ENCODE data around the gene OXGR1. TPM values are rescaled to one million over a fixed set of nuclear protein-coding genes. Genes with fewer than 3 reads are reported as not detected.

The OXGR1 gene
- polyA plus RNA-seq, 2 of the 4 experiments (the other 2 are of a cell fraction), result not detected

DNA sequence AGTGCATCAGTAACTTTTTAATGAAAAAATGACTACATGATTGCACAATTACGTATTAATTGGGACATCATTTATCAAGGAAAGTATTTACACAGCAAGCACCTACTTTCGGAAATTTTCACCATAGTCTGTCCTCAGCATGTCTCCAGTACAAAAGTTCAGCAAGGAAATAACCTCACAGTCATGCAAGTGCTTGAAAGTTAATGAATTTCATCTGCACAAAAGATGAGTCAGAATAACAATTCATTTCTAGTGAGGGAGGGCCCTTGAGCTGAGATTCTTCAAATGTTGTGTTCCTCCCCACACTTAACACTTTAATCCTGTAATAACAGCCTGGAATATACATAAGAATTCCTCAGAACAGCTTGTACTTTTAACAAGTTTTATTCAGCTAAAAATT is 49.0 kb upstream of the OXGR1 start (continued):
- TF ChIP-seq, protein P1, sequence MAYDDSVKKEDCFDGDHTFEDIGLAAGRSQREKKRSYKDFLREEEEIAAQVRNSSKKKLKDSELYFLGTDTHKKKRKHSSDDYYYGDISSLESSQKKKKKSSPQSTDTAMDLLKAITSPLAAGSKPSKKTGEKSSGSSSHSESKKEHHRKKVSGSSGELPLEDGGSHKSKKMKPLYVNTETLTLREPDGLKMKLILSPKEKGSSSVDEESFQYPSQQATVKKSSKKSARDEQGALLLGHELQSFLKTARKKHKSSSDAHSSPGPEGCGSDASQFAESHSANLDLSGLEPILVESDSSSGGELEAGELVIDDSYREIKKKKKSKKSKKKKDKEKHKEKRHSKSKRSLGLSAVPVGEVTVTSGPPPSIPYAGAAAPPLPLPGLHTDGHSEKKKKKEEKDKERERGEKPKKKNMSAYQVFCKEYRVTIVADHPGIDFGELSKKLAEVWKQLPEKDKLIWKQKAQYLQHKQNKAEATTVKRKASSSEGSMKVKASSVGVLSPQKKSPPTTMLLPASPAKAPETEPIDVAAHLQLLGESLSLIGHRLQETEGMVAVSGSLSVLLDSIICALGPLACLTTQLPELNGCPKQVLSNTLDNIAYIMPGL (CRISPR knock-in tag; IDR thresholded peaks at IDR 0.05; ENCODE audit: borderline replicate concordance), result no peak
- TF ChIP-seq RCOR1 (IDR thresholded peaks at IDR 0.05; ENCODE audit: low read depth, low read length), result no peak
- TF ChIP-seq EHMT2 (IDR thresholded peaks at IDR 0.05; ENCODE audit: low read depth), result no peak

DNA sequence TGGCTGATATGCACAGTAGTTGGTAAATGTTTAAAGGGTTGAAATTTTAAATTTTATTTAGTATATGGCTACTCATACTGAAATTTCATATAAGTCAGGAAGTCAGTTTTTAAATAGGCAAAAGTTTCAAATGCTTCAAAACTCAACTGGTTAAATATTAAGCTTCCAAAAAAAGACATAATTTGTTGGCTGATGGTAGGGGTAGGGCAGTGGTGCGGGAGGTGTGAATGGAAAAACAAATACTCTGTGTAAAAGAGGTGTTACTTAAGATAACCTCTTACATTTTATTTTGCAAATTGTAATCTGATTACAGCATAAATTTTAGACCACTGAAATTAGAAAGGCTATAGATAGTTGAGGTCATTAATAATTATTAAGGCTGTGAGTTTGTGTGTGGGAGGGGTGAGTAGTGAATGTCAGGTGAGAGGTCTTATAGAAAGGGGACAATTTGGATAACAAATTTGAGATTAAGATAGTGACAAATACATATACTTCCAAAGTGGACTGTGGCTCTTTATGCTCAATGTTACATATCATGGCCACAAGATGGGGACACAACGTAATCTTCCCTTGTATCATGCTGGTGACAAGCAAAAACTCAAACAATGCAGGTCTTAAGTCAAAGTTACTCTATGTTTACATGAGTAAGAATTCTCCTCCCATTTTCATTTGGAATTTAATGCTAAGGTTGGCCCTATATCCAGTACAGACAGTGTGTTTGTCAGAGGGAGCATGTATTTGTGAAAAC is 36.6 kb upstream of the OXGR1 start:
- WGBS (ENCODE audit: missing lambda C conversion rate), result 11% methylated on average over 2 of the region's 2 CpGs

DNA sequence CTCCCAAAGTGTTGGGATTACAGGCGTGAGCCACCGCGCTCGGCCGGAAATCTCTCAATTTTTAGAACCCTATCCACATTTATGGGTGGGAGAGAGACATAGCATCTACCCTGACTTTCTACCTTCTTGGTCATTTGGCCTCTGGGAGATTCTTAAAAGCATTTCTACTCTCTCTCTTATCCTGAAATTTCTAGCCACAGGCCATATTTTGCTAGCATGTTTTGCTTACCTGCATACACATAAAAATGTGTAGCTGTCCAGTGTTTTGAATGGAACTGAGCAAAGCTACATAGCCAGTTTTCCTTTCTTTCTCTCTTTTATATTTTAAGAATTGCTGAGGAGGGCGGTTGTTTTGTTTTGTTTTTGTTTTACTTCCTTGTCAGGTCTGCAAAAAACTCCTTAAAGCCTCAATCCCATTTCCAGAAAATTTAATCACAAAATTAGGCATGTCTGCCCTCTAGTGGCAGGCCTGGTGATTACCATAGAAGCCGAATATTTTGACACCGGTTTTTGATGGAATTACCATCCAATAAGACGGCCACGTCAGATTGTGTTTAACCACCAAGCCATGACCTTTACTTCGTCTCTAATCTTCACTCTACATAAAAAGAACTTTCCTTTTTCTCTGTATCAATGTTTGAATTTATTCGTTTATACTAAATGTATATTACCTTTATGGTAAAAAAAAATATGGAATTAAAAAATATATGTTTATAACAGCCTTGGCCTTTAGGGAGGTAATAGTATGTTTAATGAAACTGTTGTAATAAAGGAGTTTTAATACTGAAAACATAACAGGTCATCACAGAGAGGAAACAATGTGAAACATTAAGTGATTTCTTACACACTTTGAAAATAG is 34.4 kb upstream of the OXGR1 start:
- POLR2A ChIA-PET, result no interaction called here
- CTCF ChIA-PET, result no interaction called here
- peak in 1 of 2 experiments; percentile 64; a peak in 3 of 6 replicates for ATAC-seq
- DNase-seq (ENCODE audit: low read depth in 1 of 2, low spot score in 1 of 2), result peak; percentile 23 to 42
- H3K4me1 ChIP-seq, result no peaks in the 10 kb centered on the region
- H3K9me3 ChIP-seq, result peaks cover 8% of the 10 kb centered on the region; the same call in 2 of the 3 replicates
- no peak overlapping the region for H3K4me2 ChIP-seq
- H3K27ac ChIP-seq, result no peak overlapping the region
- H3K4me3 ChIP-seq, result no peak overlapping the region
- no peak for FAIRE-seq
- WGBS (ENCODE audit: missing lambda C conversion rate), result 42% methylated on average over 12 of the region's 12 CpGs
- TF ChIP-seq CEBPB (IDR thresholded peaks at IDR 0.05) (no peak), HOXB13 (CRISPR knock-in tag; IDR thresholded peaks at IDR 0.05; ENCODE audit: low read depth) (no peak), RAD21 (conservative IDR thresholded peaks at IDR 0.05 in 1 of 2, IDR thresholded peaks at IDR 0.05 in 1 of 2) (peak; percentile 55 to 59; a peak in 4 of 5 replicates), POLR2A (IDR thresholded peaks at IDR 0.05; ENCODE audit: low read length) (no peak), RFX5 (IDR thresholded peaks at IDR 0.05) (no peak), NPAS2 (CRISPR knock-in tag; IDR thresholded peaks at IDR 0.05; ENCODE audit: borderline replicate concordance) (no peak), CHD2 (IDR thresholded peaks at IDR 0.05; ENCODE audit: low read length, partially characterized antibody) (no peak), CBX8 (IDR thresholded peaks at IDR 0.05) (no peak), MAFK (IDR thresholded peaks at IDR 0.05; ENCODE audit: partially characterized antibody) (no peak), SMC3 (IDR thresholded peaks at IDR 0.05) (0 out of 3 replicates have a peak, but pooled peaks have one; percentile 28), ESRRA (IDR thresholded peaks at IDR 0.05; ENCODE audit: borderline replicate concordance, low read length) (no peak), HEYL (CRISPR knock-in tag; IDR thresholded peaks at IDR 0.05) (no peak)
- TF ChIP-seq, protein P2, sequence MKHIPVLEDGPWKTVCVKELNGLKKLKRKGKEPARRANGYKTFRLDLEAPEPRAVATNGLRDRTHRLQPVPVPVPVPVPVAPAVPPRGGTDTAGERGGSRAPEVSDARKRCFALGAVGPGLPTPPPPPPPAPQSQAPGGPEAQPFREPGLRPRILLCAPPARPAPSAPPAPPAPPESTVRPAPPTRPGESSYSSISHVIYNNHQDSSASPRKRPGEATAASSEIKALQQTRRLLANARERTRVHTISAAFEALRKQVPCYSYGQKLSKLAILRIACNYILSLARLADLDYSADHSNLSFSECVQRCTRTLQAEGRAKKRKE (CRISPR knock-in tag; IDR thresholded peaks at IDR 0.05; ENCODE audit: low read depth), result no peak
- TF ChIP-seq, protein P3, sequence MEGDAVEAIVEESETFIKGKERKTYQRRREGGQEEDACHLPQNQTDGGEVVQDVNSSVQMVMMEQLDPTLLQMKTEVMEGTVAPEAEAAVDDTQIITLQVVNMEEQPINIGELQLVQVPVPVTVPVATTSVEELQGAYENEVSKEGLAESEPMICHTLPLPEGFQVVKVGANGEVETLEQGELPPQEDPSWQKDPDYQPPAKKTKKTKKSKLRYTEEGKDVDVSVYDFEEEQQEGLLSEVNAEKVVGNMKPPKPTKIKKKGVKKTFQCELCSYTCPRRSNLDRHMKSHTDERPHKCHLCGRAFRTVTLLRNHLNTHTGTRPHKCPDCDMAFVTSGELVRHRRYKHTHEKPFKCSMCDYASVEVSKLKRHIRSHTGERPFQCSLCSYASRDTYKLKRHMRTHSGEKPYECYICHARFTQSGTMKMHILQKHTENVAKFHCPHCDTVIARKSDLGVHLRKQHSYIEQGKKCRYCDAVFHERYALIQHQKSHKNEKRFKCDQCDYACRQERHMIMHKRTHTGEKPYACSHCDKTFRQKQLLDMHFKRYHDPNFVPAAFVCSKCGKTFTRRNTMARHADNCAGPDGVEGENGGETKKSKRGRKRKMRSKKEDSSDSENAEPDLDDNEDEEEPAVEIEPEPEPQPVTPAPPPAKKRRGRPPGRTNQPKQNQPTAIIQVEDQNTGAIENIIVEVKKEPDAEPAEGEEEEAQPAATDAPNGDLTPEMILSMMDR (IDR thresholded peaks at IDR 0.05), result peak; percentile 78
- TF ChIP-seq, protein P4, sequence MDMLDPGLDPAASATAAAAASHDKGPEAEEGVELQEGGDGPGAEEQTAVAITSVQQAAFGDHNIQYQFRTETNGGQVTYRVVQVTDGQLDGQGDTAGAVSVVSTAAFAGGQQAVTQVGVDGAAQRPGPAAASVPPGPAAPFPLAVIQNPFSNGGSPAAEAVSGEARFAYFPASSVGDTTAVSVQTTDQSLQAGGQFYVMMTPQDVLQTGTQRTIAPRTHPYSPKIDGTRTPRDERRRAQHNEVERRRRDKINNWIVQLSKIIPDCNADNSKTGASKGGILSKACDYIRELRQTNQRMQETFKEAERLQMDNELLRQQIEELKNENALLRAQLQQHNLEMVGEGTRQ (IDR thresholded peaks at IDR 0.05), result no peak

More for the DNA sequence above, 36.6 kb upstream of the OXGR1 start:
- no peaks in the 10 kb centered on the region for H3K4me1 ChIP-seq
- no peak overlapping the region for H3K4me3 ChIP-seq
- ChIA-PET CTCF (interaction anchor here (0.7 to 1.0 kb wide), 3 partner anchors 80 to 327 kb away, joined by 3 read pairs; no protein-coding TSS in a partner anchor), POLR2A (no interaction called here)
- peak; percentile 31 to 69 for DNase-seq (ENCODE audit: low read depth in 1 of 2, low spot score in 1 of 2)
- peak; percentile 70 to 74; a peak in 4 of 6 replicates for ATAC-seq
- TF ChIP-seq, protein P3 (IDR thresholded peaks at IDR 0.05), result peak; percentile 38; the same call in 2 of the 3 replicates
- TF ChIP-seq, protein P4 (IDR thresholded peaks at IDR 0.05), result no peak
- TF ChIP-seq SMC3 (IDR thresholded peaks at IDR 0.05) (peak; percentile 33; the same call in 1 of the 3 replicates), RAD21 (conservative IDR thresholded peaks at IDR 0.05 in 1 of 2, IDR thresholded peaks at IDR 0.05 in 1 of 2) (peak; percentile 41 to 68; a peak in 4 of 5 replicates), NR3C1 (IDR thresholded peaks at IDR 0.05) (no peak), RFX5 (IDR thresholded peaks at IDR 0.05) (no peak), FOSB (CRISPR knock-in tag; IDR thresholded peaks at IDR 0.05) (no peak), CBX8 (IDR thresholded peaks at IDR 0.05) (no peak), GATA3 (IDR thresholded peaks at IDR 0.05; ENCODE audit: borderline replicate concordance) (no peak)
- H3K27ac ChIP-seq, result no peak overlapping the region
- no peak overlapping the region for H3K4me2 ChIP-seq
- FAIRE-seq, result no peak
- no peaks in the 10 kb centered on the region for H3K9me3 ChIP-seq

All from A549 (cell line).